IMR-90 (cell line): ENCODE results near the gene PCBP3. TPM values are rescaled to one million over a fixed set of nuclear protein-coding genes. Genes with fewer than 3 reads are reported as not detected.

Experiments
- ATAC-seq: fragments of 200-7000 bp; cut with Tn5 transposase; 2 replicates; pipeline ENCODE4 v1.9.1; 2020; ENCODE audit warnings: low read depth, mild to moderate bottlenecking, moderate library complexity
- BruUV-seq: library from RNA; stranded (reverse); fragments of 400-500 nt; replicated peaks from 2 replicates; lab custom pipeline; 2021; lab: Mats Ljungman, UMichigan
- CTCF ChIA-PET: fragments of 300-600 bp; formaldehyde crosslinking; extraction: SDS; loops from one replicate; lab custom pipeline; 2021; ENCODE audit warnings: antibody characterized with exemption; lab: Yijun Ruan, JAX
- POLR2A ChIA-PET: fragments of 300-600 bp; sonication (Branson Sonifier 250); formaldehyde crosslinking; loops from one replicate; lab custom pipeline; 2022; ENCODE audit warnings: antibody characterized with exemption; ENCODE audit not compliant: unreplicated experiment; lab: Charles Lee
- DNase-seq: peaks from one replicate; pipeline ENCODE4 v3.0.0; 2013
- H2AFZ ChIP-seq: replicated peaks from 2 replicates; pipeline ENCODE3; 2013; ENCODE audit warnings: low read length, mild to moderate bottlenecking; ENCODE audit not compliant: poor library complexity
- H2AK5ac ChIP-seq: 2 replicates; pipeline ENCODE4 v1.6.1; 2013; ENCODE audit warnings: low read depth, low read length, inconsistent platforms
- H2AK9ac ChIP-seq: replicated peaks from 2 replicates; pipeline ENCODE3; 2013; ENCODE audit warnings: mild to moderate bottlenecking, low read depth, low read length, moderate library complexity; ENCODE audit not compliant: poor library complexity
- H2BK120ac ChIP-seq: 2 replicates; pipeline ENCODE4 v1.6.1; 2013; ENCODE audit warnings: low read depth, low read length, inconsistent platforms
- H2BK15ac ChIP-seq: 3 replicates; pipeline ENCODE4 v1.6.1; 2013; ENCODE audit warnings: low read depth, low read length, inconsistent platforms
- H2BK20ac ChIP-seq: 2 replicates; pipeline ENCODE4 v1.6.1; 2013; ENCODE audit warnings: low read depth, mild to moderate bottlenecking, inconsistent platforms, low read length, moderate library complexity
- H2BK5ac ChIP-seq: 2 replicates; pipeline ENCODE4 v1.6.1; 2013; ENCODE audit warnings: mild to moderate bottlenecking, low read depth, low read length, inconsistent platforms; ENCODE audit not compliant: poor library complexity, severe bottlenecking
- H3K14ac ChIP-seq: replicated peaks from 2 replicates; pipeline ENCODE4 v1.6.1; 2013; ENCODE audit warnings: low read depth, low read length, inconsistent platforms
- H3K18ac ChIP-seq: 2 replicates; pipeline ENCODE4 v1.6.1; 2013; ENCODE audit warnings: low read depth, low read length, control low read depth
- H3K23ac ChIP-seq: 2 replicates; pipeline ENCODE4 v1.6.1; 2013; ENCODE audit warnings: low read depth, low read length, inconsistent platforms
- H3K27ac ChIP-seq: 2 replicates; pipeline ENCODE4 v1.5.1; 2013; ENCODE audit warnings: mild to moderate bottlenecking, control low read depth, low read length; ENCODE audit not compliant: insufficient read depth
- H3K27me3 ChIP-seq: 2 replicates; pipeline ENCODE4 v1.6.1; 2013; ENCODE audit warnings: low read length; ENCODE audit not compliant: control insufficient read depth, insufficient read depth
- H3K36me3 ChIP-seq: 2 replicates; pipeline ENCODE4 v1.6.1; 2013; ENCODE audit warnings: low read length, mixed read lengths; ENCODE audit not compliant: control insufficient read depth, insufficient read depth
- H3K4ac ChIP-seq: 2 replicates; pipeline ENCODE4 v1.6.1; 2013; ENCODE audit warnings: low read depth, low read length, inconsistent platforms
- H3K4me1 ChIP-seq: 2 replicates; pipeline ENCODE4 v1.6.1; 2013; ENCODE audit warnings: low read length, mixed read lengths; ENCODE audit not compliant: control insufficient read depth, insufficient read depth
- H3K4me2 ChIP-seq: 2 replicates; pipeline ENCODE4 v1.6.1; 2013; ENCODE audit warnings: low read depth, mild to moderate bottlenecking, control low read depth, low read length, moderate library complexity
- H3K4me3 ChIP-seq: 2 replicates; pipeline ENCODE4 v1.5.1; 2013; ENCODE audit warnings: low read depth, mild to moderate bottlenecking, control low read depth, low read length, moderate library complexity; ENCODE audit not compliant: insufficient read depth
- H3K56ac ChIP-seq: 2 replicates; pipeline ENCODE4 v1.6.1; 2013; ENCODE audit warnings: low read length, inconsistent platforms; ENCODE audit not compliant: insufficient read depth; ENCODE audit errors: extremely low read depth
- H3K79me1 ChIP-seq, 2 experiments: 2 replicates each; pipeline ENCODE4 v1.6.1; 2013; ENCODE audit warnings: low read length in 2 of 2, inconsistent platforms in 1 of 2, low read depth in 1 of 2
- H3K9ac ChIP-seq: 2 replicates; pipeline ENCODE4 v1.6.1; 2013; ENCODE audit warnings: low read depth, low read length, control low read depth
- H3K9me1 ChIP-seq: 2 replicates; pipeline ENCODE4 v1.6.1; 2013; ENCODE audit warnings: low read length, inconsistent platforms; ENCODE audit not compliant: insufficient read depth
- H3K9me3 ChIP-seq: 2 replicates; pipeline ENCODE4 v1.6.1; 2013; ENCODE audit warnings: low read length; ENCODE audit not compliant: control insufficient read depth, insufficient read depth
- H4K20me1 ChIP-seq: 2 replicates; pipeline ENCODE4 v1.6.1; 2013; ENCODE audit warnings: low read length, inconsistent platforms; ENCODE audit not compliant: insufficient read depth
- H4K5ac ChIP-seq: 2 replicates; pipeline ENCODE4 v1.6.1; 2013; ENCODE audit warnings: mild to moderate bottlenecking, low read depth, low read length, control low read depth
- H4K8ac ChIP-seq, 2 experiments: 2 replicates each; pipeline ENCODE4 v1.6.1; 2013; ENCODE audit warnings: low read depth in 2 of 2, low read length in 2 of 2, control low read depth in 1 of 2, inconsistent platforms in 1 of 2
- H4K91ac ChIP-seq: 2 replicates; pipeline ENCODE4 v1.6.1; 2013; ENCODE audit warnings: low read depth, low read length, inconsistent platforms; ENCODE audit not compliant: insufficient read depth
- BHLHE40 ChIP-seq: fragments of 150-350 bp; IDR thresholded peaks from 2 replicates; pipeline ENCODE4 v1.6.1; 2016; ENCODE audit warnings: mild to moderate bottlenecking, low read depth, low read length
- CEBPB ChIP-seq: IDR thresholded peaks from 2 replicates; pipeline ENCODE4 v1.6.1; 2012; ENCODE audit warnings: low read depth, low read length, improper control_type of control experiment
- CHD1 ChIP-seq: IDR thresholded peaks from 2 replicates; pipeline ENCODE4 v1.6.1; 2012; ENCODE audit warnings: low read depth, low read length, improper control_type of control experiment
- FOS ChIP-seq: fragments of 150-350 bp; IDR thresholded peaks from 2 replicates; pipeline ENCODE4 v1.6.1; 2016; ENCODE audit warnings: low read depth, low read length
- MAFK ChIP-seq: IDR thresholded peaks from 2 replicates; pipeline ENCODE4 v1.6.1; 2012; ENCODE audit warnings: low read depth, low read length, improper control_type of control experiment
- MAZ ChIP-seq: IDR thresholded peaks from 2 replicates; pipeline ENCODE4 v1.6.1; 2012; ENCODE audit warnings: low read depth, mild to moderate bottlenecking, low read length, improper control_type of control experiment, moderate library complexity, borderline replicate concordance
- MXI1 ChIP-seq: IDR thresholded peaks from 2 replicates; pipeline ENCODE4 v1.6.1; 2012; ENCODE audit warnings: low read depth, mild to moderate bottlenecking, low read length, moderate library complexity, borderline replicate concordance
- NFE2L2 ChIP-seq: fragments of 150-350 bp; IDR thresholded peaks from 2 replicates; pipeline ENCODE4 v1.6.1; 2016; ENCODE audit warnings: low read depth, mild to moderate bottlenecking, low read length
- POLR2A ChIP-seq: IDR thresholded peaks from 2 replicates; pipeline ENCODE4 v1.6.1; 2012; ENCODE audit warnings: mild to moderate bottlenecking, low read depth, low read length
- RAD21 ChIP-seq: IDR thresholded peaks from 2 replicates; pipeline ENCODE4 v1.6.1; 2012; ENCODE audit warnings: low read length, improper control_type of control experiment
- RCOR1 ChIP-seq: IDR thresholded peaks from 2 replicates; pipeline ENCODE4 v1.6.1; 2012; ENCODE audit warnings: mild to moderate bottlenecking, low read length, improper control_type of control experiment; ENCODE audit not compliant: insufficient replicate concordance
- RFX5 ChIP-seq: IDR thresholded peaks from 2 replicates; pipeline ENCODE4 v1.8.0; 2012; ENCODE audit warnings: low read depth, mild to moderate bottlenecking, low read length, moderate library complexity
- SMC3 ChIP-seq: fragments of 150-350 bp; IDR thresholded peaks from 2 replicates; pipeline ENCODE4 v1.6.1; 2016; ENCODE audit warnings: low read depth, mild to moderate bottlenecking, antibody characterized with exemption, low read length, moderate library complexity
- WGBS, 2 experiments: methylation state at CpG; one replicate each; pipeline versions ENCODE4 v1.1.5 to v1.1.7; 2013; ENCODE audit warnings: missing lambda C conversion rate in 2 of 2; ENCODE audit not compliant: insufficient read length in 1 of 2; ENCODE audit errors: extremely low coverage in 2 of 2; 5-methylcytosine and 5-hydroxymethylcytosine counted together
- dilution Hi-C: fragments of 300-500 bp; cut with HindIII; formaldehyde crosslinking; loops from one replicate; pipeline ENCODE4 v1.14.3; 2018; ENCODE audit warnings: low sequenced_read_pairs; ENCODE audit not compliant: unreplicated experiment
- in situ Hi-C: fragments of 300-500 bp; cut with MboI; formaldehyde crosslinking; loops from 3 replicates; pipeline ENCODE4 v1.14.3; 2019; ENCODE audit warnings: low sequenced_read_pairs, inconsistent platforms, mixed read lengths
- intact Hi-C: fragments of 100-400 bp; cut with micrococcal nuclease; formaldehyde crosslinking; loops from 2 replicates; pipeline ENCODE4 v1.10.0; 2022
- polyA plus RNA-seq, 3 experiments: library from polyadenylated mRNA; depleted of rRNA; stranded (reverse); fragments of >200 nt; gene quantifications; 2 replicates each; pipeline ENCODE4 v1.2.3, GENCODE V29; 2012; ENCODE audit warnings: low replicate concordance in 1 of 3
- total RNA-seq: library from RNA; depleted of rRNA; stranded (reverse); fragments of >200 nt; gene quantifications from 2 replicates; pipeline ENCODE4 v1.2.3, GENCODE V29; 2012
- TF ChIP-seq, protein P1 (sequence below): conservative IDR thresholded peaks from 2 replicates; pipeline ENCODE4 v1.5.1; 2012; ENCODE audit warnings: mild to moderate bottlenecking, low read depth, low read length, improper control_type of control experiment
- TF ChIP-seq, protein P2 (sequence below): fragments of 150-350 bp; IDR thresholded peaks from 2 replicates; pipeline ENCODE4 v1.6.1; 2017; ENCODE audit warnings: mild to moderate bottlenecking, antibody characterized with exemption, low read length, low read depth

PCBP3 gene
- total and polyA plus RNA-seq, 2 of the 4 experiments (the other 2 are of a cell fraction) = 2.9 to 3.9 TPM

DNA sequence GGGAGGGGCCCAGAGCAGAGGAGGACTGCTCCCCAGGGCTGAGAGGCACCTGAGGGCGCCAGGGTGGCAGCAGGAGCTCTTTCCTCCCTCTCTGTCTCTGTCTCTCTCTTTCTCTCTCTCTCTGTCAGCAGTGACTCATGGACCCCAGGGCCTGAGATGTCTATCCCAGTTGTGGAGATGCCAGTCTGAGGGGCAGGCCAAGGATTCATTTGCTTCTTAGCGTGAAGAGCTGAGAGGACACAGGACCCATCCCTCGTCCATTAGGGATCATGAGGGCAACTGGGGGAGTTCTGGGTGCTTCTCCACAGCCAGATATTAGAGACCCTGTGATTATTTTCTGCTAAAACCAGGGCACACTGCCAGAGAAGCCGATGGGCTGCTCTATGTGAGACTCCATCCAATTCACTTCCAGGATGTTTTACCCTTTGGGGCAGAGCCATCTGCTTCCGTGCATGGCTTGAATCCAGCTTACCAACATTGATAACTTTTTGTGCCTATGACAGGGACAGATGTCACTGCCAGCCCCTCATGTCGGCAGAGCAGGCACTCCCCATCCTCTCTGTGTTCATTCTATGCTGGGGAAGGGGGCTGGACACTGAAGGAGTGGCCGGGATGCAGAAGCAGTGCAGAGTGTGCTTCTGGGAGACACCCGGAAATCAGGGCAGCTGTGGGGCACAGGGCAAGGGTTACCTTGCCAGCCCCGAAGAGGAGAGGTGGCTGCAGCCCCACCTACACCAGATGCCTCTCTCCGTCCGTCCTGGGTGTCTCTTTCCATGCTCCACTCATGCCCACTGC lies 4.1 kb upstream of the PCBP3 start:
- ChIA-PET POLR2A (no interaction called here), CTCF (no interaction called here)
- Histone ChIP-seq H2AK5ac (no peak overlapping the region), H3K9me1 (peaks cover 14% of the 10 kb centered on the region), H3K4me1 (no peaks in the 10 kb centered on the region), H3K36me3 (no peaks in the 10 kb centered on the region), H3K79me1 (peaks cover 0 to 2% of the 10 kb centered on the region in 2 experiments; a peak in 1 of 4 replicates), H3K27me3 (peaks cover 13% of the 10 kb centered on the region), H3K23ac (no peak overlapping the region), H2BK5ac (no peak overlapping the region), H2BK20ac (no peak overlapping the region), H4K8ac (no peak overlapping the region), H4K20me1 (no peaks in the 10 kb centered on the region), H2BK15ac (no peak overlapping the region), H3K27ac (no peak overlapping the region), H2AFZ (no peak overlapping the region), H3K9me3 (no peaks in the 10 kb centered on the region), H3K9ac (no peak overlapping the region), H3K56ac (no peak overlapping the region), H3K18ac (no peak overlapping the region), H2AK9ac (no peak overlapping the region), H4K91ac (no peak overlapping the region), H3K4me2 (no peak overlapping the region), H3K4me3 (no peak overlapping the region), H3K4ac (no peak overlapping the region), H4K5ac (no peak overlapping the region), H3K14ac (no peak overlapping the region), H2BK120ac (no peak overlapping the region)
- intact Hi-C loops (no loop called here), in situ Hi-C loops (no loop called here), dilution Hi-C loops (no loop called here)
- no peak for TF ChIP-seq SMC3
- no peak for TF ChIP-seq CHD1
- TF ChIP-seq CEBPB = no peak
- TF ChIP-seq RFX5 = no peak
- TF ChIP-seq RCOR1 = no peak
- no peak for TF ChIP-seq POLR2A
- TF ChIP-seq BHLHE40 = no peak
- no peak for TF ChIP-seq FOS
- no peak for TF ChIP-seq NFE2L2
- no peak for TF ChIP-seq RAD21
- TF ChIP-seq MAFK = no peak
- TF ChIP-seq, protein P1, sequence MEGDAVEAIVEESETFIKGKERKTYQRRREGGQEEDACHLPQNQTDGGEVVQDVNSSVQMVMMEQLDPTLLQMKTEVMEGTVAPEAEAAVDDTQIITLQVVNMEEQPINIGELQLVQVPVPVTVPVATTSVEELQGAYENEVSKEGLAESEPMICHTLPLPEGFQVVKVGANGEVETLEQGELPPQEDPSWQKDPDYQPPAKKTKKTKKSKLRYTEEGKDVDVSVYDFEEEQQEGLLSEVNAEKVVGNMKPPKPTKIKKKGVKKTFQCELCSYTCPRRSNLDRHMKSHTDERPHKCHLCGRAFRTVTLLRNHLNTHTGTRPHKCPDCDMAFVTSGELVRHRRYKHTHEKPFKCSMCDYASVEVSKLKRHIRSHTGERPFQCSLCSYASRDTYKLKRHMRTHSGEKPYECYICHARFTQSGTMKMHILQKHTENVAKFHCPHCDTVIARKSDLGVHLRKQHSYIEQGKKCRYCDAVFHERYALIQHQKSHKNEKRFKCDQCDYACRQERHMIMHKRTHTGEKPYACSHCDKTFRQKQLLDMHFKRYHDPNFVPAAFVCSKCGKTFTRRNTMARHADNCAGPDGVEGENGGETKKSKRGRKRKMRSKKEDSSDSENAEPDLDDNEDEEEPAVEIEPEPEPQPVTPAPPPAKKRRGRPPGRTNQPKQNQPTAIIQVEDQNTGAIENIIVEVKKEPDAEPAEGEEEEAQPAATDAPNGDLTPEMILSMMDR = no peak
- TF ChIP-seq MXI1 = no peak
- no peak for TF ChIP-seq MAZ
- TF ChIP-seq, protein P2, sequence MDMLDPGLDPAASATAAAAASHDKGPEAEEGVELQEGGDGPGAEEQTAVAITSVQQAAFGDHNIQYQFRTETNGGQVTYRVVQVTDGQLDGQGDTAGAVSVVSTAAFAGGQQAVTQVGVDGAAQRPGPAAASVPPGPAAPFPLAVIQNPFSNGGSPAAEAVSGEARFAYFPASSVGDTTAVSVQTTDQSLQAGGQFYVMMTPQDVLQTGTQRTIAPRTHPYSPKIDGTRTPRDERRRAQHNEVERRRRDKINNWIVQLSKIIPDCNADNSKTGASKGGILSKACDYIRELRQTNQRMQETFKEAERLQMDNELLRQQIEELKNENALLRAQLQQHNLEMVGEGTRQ = no peak
- no peak for DNase-seq
- no peak for ATAC-seq
- no TSS peak for BruUV-seq
- 30% methylated on average over 1 of the region's 11 CpGs; no CpG with 5 or more reads in 1 of the 2 experiments for WGBS, 2 experiments
